GM19023 (cell line): ENCODE results near the gene TAL1.
"Not testable (repeated sequence)": the region's sequence is repeated elsewhere in the genome, so short reads cannot be mapped to it uniquely, and the experiment has no call there.

ENCODE experiments used
- ATAC-seq: cut with Tn5 transposase; IDR thresholded peaks from one replicate; pipeline ENCODE4 v1.9.1; 2021; ENCODE audit warnings: mild to moderate bottlenecking, moderate library complexity; ENCODE audit not compliant: unreplicated experiment

The TAL1 gene

GRCh38 chr1:47232187-47232874 lies at the start of gene TAL1:
TAL1 (minus strand) TSS chr1:47232225; CDS start chr1:47225888, 6,337 bp downstream.
- ATAC-seq = no peak

- no peak for ATAC-seq
Measured at GRCh38 chr1:47280142-47280541, 48.1 kb upstream of the TAL1 start.

- ATAC-seq = no peak
Measured at GRCh38 chr1:47276850-47277249, 44.8 kb upstream of the TAL1 start.

DNA sequence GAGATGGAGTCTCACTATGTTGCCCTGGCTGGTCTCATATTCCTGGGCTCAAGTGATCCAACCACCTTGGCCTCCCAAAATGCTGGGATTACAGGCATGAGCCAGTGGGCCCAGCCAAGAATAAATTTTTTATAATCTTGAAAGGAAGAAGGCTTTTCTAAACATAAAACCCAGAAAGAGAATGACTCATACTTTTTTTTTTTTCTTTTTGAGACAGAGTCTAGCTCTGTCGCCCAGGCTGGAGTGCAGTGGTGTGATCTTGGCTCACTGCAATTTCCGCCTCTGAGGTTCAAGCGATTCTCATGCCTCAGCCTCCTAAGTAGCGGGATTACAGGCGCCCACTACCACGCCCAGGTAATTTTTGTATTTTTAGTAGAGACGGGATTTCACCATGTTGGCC lies 43.8 kb upstream of the TAL1 start:
- ATAC-seq = not testable (repeated sequence)

GRCh38 chr1:47265529-47265928 lies 33.5 kb upstream of the TAL1 start:
- not testable (repeated sequence) for ATAC-seq

GRCh38 chr1:47262787-47263413 lies 30.9 kb upstream of the TAL1 start:
- ATAC-seq = no peak

GRCh38 chr1:47257224-47257623 lies 25.2 kb upstream of the TAL1 start:
- ATAC-seq = no peak

DNA sequence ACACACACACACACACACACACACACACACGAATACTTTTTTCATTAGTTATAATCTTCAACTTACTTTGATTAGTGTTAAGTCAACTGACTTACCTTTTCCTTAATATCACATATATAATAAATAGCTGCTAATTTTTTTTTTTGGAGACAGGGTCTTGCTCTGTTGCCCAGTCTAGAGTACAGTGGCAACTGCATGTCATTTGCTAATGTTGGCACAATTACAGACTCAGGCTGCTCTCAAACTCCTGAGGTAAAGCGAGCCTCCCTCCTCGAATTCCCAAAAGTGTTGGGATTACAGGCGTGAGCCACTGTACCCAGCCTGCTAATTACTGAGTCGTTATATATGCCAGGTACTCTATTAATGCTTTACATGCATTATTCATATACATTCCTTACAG lies 20.8 kb upstream of the TAL1 start:
- ATAC-seq = no peak

GRCh38 chr1:47252369-47252768 lies 20.3 kb upstream of the TAL1 start:
- ATAC-seq = no peak

DNA sequence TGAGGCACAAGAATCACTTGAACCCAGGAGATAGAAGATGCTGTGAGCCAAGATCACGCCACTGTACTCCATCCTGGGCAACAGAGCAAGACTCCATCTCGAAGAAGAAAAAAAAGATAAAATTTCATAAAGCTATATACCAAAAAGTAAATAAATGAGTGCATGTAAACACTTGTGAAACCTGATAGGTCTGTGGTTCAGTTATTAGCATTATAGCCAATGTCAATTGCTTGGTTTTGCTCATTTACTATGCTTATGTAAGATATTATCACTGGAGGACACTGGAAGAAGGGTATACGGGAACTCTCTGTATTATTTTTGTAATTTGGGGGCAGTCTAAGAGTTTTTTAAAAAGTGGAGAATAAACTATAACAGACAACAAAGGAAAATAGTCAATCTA lies 17.7 kb upstream of the TAL1 start:
- no peak for ATAC-seq

- ATAC-seq = no peak
Measured at GRCh38 chr1:47244339-47244862, 12.4 kb upstream of the TAL1 start.

- ATAC-seq = no peak
Measured at GRCh38 chr1:47243910-47244309, 11.9 kb upstream of the TAL1 start.

- no peak for ATAC-seq
Measured at GRCh38 chr1:47241114-47242113, 9.4 kb upstream of the TAL1 start.

DNA sequence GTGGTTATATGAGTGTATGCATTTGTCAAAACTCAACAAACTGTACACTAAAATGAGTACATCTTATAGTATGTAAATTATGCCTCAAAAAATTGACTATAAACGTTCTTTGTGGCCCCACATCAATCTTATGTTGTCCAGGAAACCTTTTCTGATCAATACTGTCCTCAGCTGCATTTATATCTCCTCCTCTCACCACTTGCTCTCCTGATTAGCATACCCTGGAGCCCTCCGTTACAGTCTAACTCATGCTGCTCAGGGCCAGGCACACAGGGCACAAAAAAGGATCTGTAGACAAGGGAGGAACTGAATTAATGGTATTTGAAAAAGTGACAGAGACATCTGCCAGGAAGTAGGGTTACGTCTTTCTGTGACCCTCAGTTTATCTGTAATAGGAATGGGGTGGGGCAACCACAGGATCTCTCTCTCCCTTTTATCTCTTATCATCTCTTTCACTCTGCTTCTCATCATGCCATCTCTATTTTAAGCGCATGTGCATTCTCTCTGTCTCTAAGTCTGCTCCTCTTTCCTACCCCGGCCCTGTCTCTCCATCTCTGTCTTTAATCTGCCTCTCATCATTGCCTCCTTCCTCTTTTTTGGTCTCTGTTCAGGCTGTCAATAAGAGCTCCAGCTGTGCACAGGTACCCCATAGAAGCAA lies 7.0 kb upstream of the TAL1 start:
- ATAC-seq = no peak

- no peak for ATAC-seq
Measured at GRCh38 chr1:47235806-47236205, 3.8 kb upstream of the TAL1 start.

GRCh38 chr1:47235241-47235681 lies 3.2 kb upstream of the TAL1 start:
- ATAC-seq = no peak

DNA sequence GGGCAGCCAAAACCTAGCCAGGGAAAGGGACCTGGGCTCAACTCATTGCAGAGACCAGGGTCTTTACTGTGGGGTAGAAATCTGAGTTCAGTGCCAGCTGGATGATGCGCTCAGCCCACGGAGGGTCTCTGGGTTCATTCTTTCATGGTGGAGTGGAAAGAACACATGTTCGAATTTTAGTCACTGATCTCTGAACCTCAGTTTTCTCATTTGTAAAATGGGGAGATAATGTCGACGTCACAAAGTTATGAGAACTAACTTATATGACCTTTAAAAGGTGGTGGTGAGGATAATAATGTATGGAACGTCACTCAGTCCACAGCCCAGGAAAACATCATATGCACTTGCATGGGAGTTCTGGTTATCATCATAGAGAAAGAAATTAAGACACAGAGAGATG lies 1.2 kb upstream of the TAL1 start:
- no peak for ATAC-seq

GRCh38 chr1:47231301-47232186 lies 481 bp downstream of the TAL1 start:
- no peak for ATAC-seq

- ATAC-seq = no peak
Measured at GRCh38 chr1:47230692-47231300, 1.2 kb downstream of the TAL1 start.
